Measurements from ENCODE around the gene SGSM2.

DNA sequence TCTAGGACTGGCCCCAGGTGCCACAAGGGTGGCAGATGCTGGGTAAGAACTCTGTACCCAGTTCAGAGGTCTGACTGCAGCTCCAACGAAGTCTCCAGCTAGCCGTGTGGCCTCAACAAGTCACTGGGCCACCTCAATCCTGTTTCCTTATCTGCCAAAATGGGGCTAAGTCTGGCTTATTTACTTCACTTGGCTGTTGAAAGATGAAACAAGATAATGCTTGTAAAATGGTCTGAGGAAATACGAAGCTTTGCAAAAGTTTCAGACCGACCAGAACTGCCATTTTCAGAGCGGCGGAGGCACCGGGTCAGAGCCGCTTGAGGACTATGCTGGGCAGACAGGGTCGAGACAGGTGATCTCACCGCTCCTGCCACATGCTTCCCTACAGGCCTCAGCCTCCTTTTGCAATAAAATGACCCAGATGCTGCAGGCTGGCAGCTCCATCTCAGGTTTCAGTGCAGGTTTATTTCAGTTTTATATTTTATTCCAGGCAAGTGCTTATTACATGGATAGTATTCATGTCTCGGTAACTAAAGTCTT is 46.4 kb downstream of the SGSM2 start:
- TF ChIP-seq YY1 (IDR thresholded peaks at IDR 0.05; ENCODE audit: low read depth) (no peak), TAF1 (IDR thresholded peaks at IDR 0.05; ENCODE audit: low read depth) (no peak), EP300 (IDR thresholded peaks at IDR 0.05; ENCODE audit: borderline replicate concordance) (no peak), REST (IDR thresholded peaks at IDR 0.05; ENCODE audit: low read depth) (no peak), USF1 (IDR thresholded peaks at IDR 0.05) (no peak), EGR1 (IDR thresholded peaks at IDR 0.05) (no peak), RAD21 (IDR thresholded peaks at IDR 0.05; ENCODE audit: low read depth) (no peak), CREB1 (IDR thresholded peaks at IDR 0.05; ENCODE audit: low read depth) (no peak), TCF12 (IDR thresholded peaks at IDR 0.05; ENCODE audit: low read depth) (no peak), TEAD4 (IDR thresholded peaks at IDR 0.05) (no peak), CEBPB (IDR thresholded peaks at IDR 0.05) (no peak)
- TF ChIP-seq, protein P1, sequence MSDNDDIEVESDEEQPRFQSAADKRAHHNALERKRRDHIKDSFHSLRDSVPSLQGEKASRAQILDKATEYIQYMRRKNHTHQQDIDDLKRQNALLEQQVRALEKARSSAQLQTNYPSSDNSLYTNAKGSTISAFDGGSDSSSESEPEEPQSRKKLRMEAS (IDR thresholded peaks at IDR 0.05), result no peak

Measured in Ishikawa (cell line).